Fibroblast of lung (primary cell): ENCODE data around the gene NR1I3. TPM values are rescaled to one million over a fixed set of nuclear protein-coding genes. Genes with fewer than 3 reads are reported as not detected.
"Not testable (repeated sequence)": the region's sequence is repeated elsewhere in the genome, so short reads cannot be mapped to it uniquely, and the experiment has no call there.

ENCODE experiments used
- DNase-seq, 2 donors: peaks; one replicate each; pipeline versions ENCODE4 v3.0.0 to v3.0.0-alpha.2; 2010; ENCODE audit warnings: low read depth in 2 of 2
- H2AFZ ChIP-seq: 2 replicates; pipeline ENCODE4 v1.5.1; 2012; ENCODE audit warnings: low read length, control low read depth, inconsistent platforms
- H3K27ac ChIP-seq: 2 replicates; pipeline ENCODE4 v1.5.1; 2011; ENCODE audit warnings: low read length, control low read depth; ENCODE audit not compliant: insufficient read depth
- H3K27me3 ChIP-seq: 2 replicates; pipeline ENCODE4 v1.5.1; 2011; ENCODE audit warnings: mild to moderate bottlenecking, low read length; ENCODE audit not compliant: control insufficient read depth, insufficient read depth
- H3K36me3 ChIP-seq: 2 replicates; pipeline ENCODE4 v1.5.1; 2011; ENCODE audit warnings: low read length; ENCODE audit not compliant: control insufficient read depth, insufficient read depth
- H3K4me1 ChIP-seq: 2 replicates; pipeline ENCODE4 v1.5.1; 2011; ENCODE audit warnings: low read length; ENCODE audit not compliant: control insufficient read depth, insufficient read depth; ENCODE audit errors: extremely low read depth
- H3K4me2 ChIP-seq: 2 replicates; pipeline ENCODE4 v1.5.1; 2011; ENCODE audit warnings: low read length, control low read depth; ENCODE audit not compliant: insufficient read depth; ENCODE audit errors: extremely low read depth
- H3K4me3 ChIP-seq, 4 experiments: fragments of 200-600 bp in 1 of 4; sonication (generic) in 1 of 4; replicated peaks in 1 of 4; 2 replicates each; pipeline ENCODE4 v1.5.1; 2011 to 2016; ENCODE audit warnings: low read length in 4 of 4, low read depth in 3 of 4, mild to moderate bottlenecking in 3 of 4, control low read depth in 2 of 4, inconsistent platforms in 1 of 4, mixed read lengths in 1 of 4; ENCODE audit not compliant: insufficient read depth in 1 of 4; ENCODE audit errors: control extremely low read depth in 1 of 4
- H3K79me2 ChIP-seq: 2 replicates; pipeline ENCODE4 v1.5.1; 2012; ENCODE audit warnings: mild to moderate bottlenecking, low read length, inconsistent platforms; ENCODE audit not compliant: control insufficient read depth, insufficient read depth
- H3K9ac ChIP-seq: 2 replicates; pipeline ENCODE4 v1.5.1; 2011; ENCODE audit warnings: mild to moderate bottlenecking, low read length, control low read depth; ENCODE audit not compliant: insufficient read depth
- H3K9me3 ChIP-seq: 2 replicates; pipeline ENCODE4 v1.5.1; 2012; ENCODE audit warnings: low read depth, low read length; ENCODE audit not compliant: control insufficient read depth, insufficient read depth
- H4K20me1 ChIP-seq: 2 replicates; pipeline ENCODE4 v1.5.1; 2011; ENCODE audit warnings: low read length; ENCODE audit not compliant: control insufficient read depth, insufficient read depth; ENCODE audit errors: extremely low read depth
- CTCF ChIP-seq, 2 donors: IDR thresholded peaks in 1 of 2; conservative IDR thresholded peaks in 1 of 2; 1 replicate in 1 of 2; 2 replicates in 1 of 2; pipeline ENCODE4 v1.5.1; 2011 to 2012; ENCODE audit warnings: low read length in 2 of 2, control low read depth in 1 of 2, inconsistent platforms in 1 of 2, low read depth in 1 of 2, mild to moderate bottlenecking in 1 of 2
- EZH2 ChIP-seq: IDR thresholded peaks from 2 replicates; pipeline ENCODE4 v1.5.1; 2012; ENCODE audit warnings: low read length, control low read depth, mild to moderate bottlenecking; ENCODE audit errors: missing control alignments
- polyA plus RNA-seq, 2 donors: library from polyadenylated mRNA; depleted of rRNA in 1 of 2; stranded (reverse) in 1 of 2; unstranded in 1 of 2; fragments of >200 nt; gene quantifications; 2 replicates each; pipeline ENCODE4 v1.2.1, GENCODE V29; 2011 to 2012; ENCODE audit warnings: missing spikeins in 1 of 2
- total RNA-seq: library from RNA; depleted of rRNA; stranded (reverse); fragments of >200 nt; gene quantifications from 2 replicates; pipeline ENCODE4 v1.2.1, GENCODE V29; 2014

The NR1I3 gene
- total and polyA plus RNA-seq, 2 donors (not counting 1 experiment from before 2014, with no cell fraction given) = not detected

- H3K27me3 ChIP-seq = no peaks in the 10 kb centered on the region
- H3K79me2 ChIP-seq = no peaks in the 10 kb centered on the region
- peak overlapping the region; percentile 59 for H3K4me2 ChIP-seq
- peak overlapping the region; percentile 9 for H3K27ac ChIP-seq
- peaks cover 8% of the 10 kb centered on the region for H3K36me3 ChIP-seq
- no peak for TF ChIP-seq CTCF (conservative IDR thresholded peaks at IDR 0.05 in 1 of 2, IDR thresholded peaks at IDR 0.05 in 1 of 2; ENCODE audit: low read depth in 1 of 2, low read length in 2 of 2)
- TF ChIP-seq EZH2 = no peak
- no peak overlapping the region for H3K9ac ChIP-seq
- peaks cover 6% of the 10 kb centered on the region for H3K4me1 ChIP-seq
- H4K20me1 ChIP-seq = no peaks in the 10 kb centered on the region
- DNase-seq = peak in 1 of 2 donors; percentile 20
- peak overlapping the region; percentile 84 for H2AFZ ChIP-seq
- H3K4me3 ChIP-seq = peak overlapping the region in 1 of 4 experiments; percentile 7
- no peaks in the 10 kb centered on the region for H3K9me3 ChIP-seq
These were observed 12.8 kb downstream of the NR1I3 start for GRCh38 chr1:161225178-161225533.

- not testable (repeated sequence) for H3K9ac ChIP-seq, H3K27ac ChIP-seq, H3K79me2 ChIP-seq, H3K4me2 ChIP-seq, H3K4me3 ChIP-seq, DNase-seq, H3K4me1 ChIP-seq, H3K36me3 ChIP-seq, H3K27me3 ChIP-seq, H4K20me1 ChIP-seq, H3K9me3 ChIP-seq, H2AFZ ChIP-seq
These were observed 13.3 kb downstream of the NR1I3 start for GRCh38 chr1:161224695-161225087.

GRCh38 chr1:161223805-161224694 is 14.0 kb downstream of the NR1I3 start:
- Histone ChIP-seq H3K4me3 (no peak overlapping the region), H3K79me2 (no peaks in the 10 kb centered on the region)
- no peak for TF ChIP-seq CTCF (conservative IDR thresholded peaks at IDR 0.05 in 1 of 2, IDR thresholded peaks at IDR 0.05 in 1 of 2; ENCODE audit: low read depth in 1 of 2, low read length in 2 of 2)
- TF ChIP-seq EZH2 = no peak

More at GRCh38 chr1:161223805-161224694, 14.0 kb downstream of the NR1I3 start:
- Histone ChIP-seq H3K4me1 (peaks cover 6% of the 10 kb centered on the region), H2AFZ (no peak overlapping the region), H3K27ac (no peak overlapping the region), H3K36me3 (peaks cover 7% of the 10 kb centered on the region), H3K9me3 (no peaks in the 10 kb centered on the region), H3K27me3 (no peaks in the 10 kb centered on the region), H3K4me2 (no peak overlapping the region), H4K20me1 (no peaks in the 10 kb centered on the region), H3K9ac (no peak overlapping the region)
- DNase-seq = no peak
